Body of pancreas (tissue), 4 donors: Measurements from ENCODE around the gene TTF2. TPM values are rescaled to one million over a fixed set of nuclear protein-coding genes. Genes with fewer than 3 reads are reported as not detected.

ENCODE experiments used
- ATAC-seq: fragments of 150-250 bp; one replicate; pipeline ENCODE4 v1.9.1; 2016
- DNase-seq, 4 donors: peaks; one replicate each; pipeline ENCODE4 v3.0.0-alpha.2; 2019
- H3K27ac ChIP-seq, 4 donors: fragments of 200-600 bp; sonication (generic); 1 replicate in 3 of 4; 2 replicates in 1 of 4; pipeline versions ENCODE4 v1.5.1 to v1.6.1; 2016 to 2019; ENCODE audit warnings: mild to moderate bottlenecking in 1 of 4, mixed read lengths in 1 of 4, moderate library complexity in 1 of 4
- H3K27me3 ChIP-seq, 2 donors: fragments of 200-600 bp; sonication (generic); one replicate each; pipeline ENCODE4 v1.6.0; 2016; ENCODE audit warnings: mild to moderate bottlenecking in 1 of 2
- H3K36me3 ChIP-seq, 2 donors: fragments of 200-600 bp; sonication (generic); replicated peaks in 1 of 2; 2 replicates each; pipeline ENCODE4 v1.5.1; 2016; ENCODE audit warnings: low read depth in 2 of 2; ENCODE audit not compliant: insufficient read depth in 1 of 2
- H3K4me1 ChIP-seq: fragments of 200-600 bp; sonication (generic); one replicate; pipeline ENCODE4 v1.6.0; 2016
- H3K4me3 ChIP-seq, 2 donors: fragments of 200-600 bp; sonication (generic); 1 replicate in 1 of 2; 2 replicates in 1 of 2; pipeline ENCODE4 v1.5.1; 2016 to 2019
- H3K9me3 ChIP-seq, 3 donors: fragments of 200-600 bp; sonication (generic); 1 replicate in 2 of 3; 2 replicates in 1 of 3; pipeline ENCODE4 v1.5.1; 2016
- POLR2A ChIP-seq, 3 donors: fragments of 450-650 bp; IDR thresholded peaks; one replicate each; pipeline ENCODE4 v1.6.1; 2016; ENCODE audit warnings: antibody characterized with exemption in 3 of 3, mild to moderate bottlenecking in 2 of 3
- WGBS, 2 donors: methylation state at CpG; one replicate each; pipeline ENCODE4 v1.1.5; 2017; 5-methylcytosine and 5-hydroxymethylcytosine counted together
- intact Hi-C: fragments of 100-400 bp; cut with DNase I; formaldehyde crosslinking; loops from one replicate; pipeline ENCODE4 v1.15.1; 2023
- total RNA-seq, 2 donors: library from RNA; depleted of rRNA; stranded (reverse); fragments of >200 nt; gene quantifications; one replicate each; pipeline ENCODE4 v1.1.0, GENCODE V29; 2016
- TF ChIP-seq, protein P1 (sequence below), 7 experiments: fragments of 450-650 bp in 4 of 7; fragments of 200-600 bp in 3 of 7; sonication (generic) in 3 of 7; IDR thresholded peaks; one replicate each; pipeline ENCODE4 v1.5.1; 2016 to 2019; ENCODE audit warnings: antibody characterized with exemption in 7 of 7

TTF2 gene
- total RNA-seq, 2 donors from 2014 or later, result 7.8 to 9.6 TPM

DNA sequence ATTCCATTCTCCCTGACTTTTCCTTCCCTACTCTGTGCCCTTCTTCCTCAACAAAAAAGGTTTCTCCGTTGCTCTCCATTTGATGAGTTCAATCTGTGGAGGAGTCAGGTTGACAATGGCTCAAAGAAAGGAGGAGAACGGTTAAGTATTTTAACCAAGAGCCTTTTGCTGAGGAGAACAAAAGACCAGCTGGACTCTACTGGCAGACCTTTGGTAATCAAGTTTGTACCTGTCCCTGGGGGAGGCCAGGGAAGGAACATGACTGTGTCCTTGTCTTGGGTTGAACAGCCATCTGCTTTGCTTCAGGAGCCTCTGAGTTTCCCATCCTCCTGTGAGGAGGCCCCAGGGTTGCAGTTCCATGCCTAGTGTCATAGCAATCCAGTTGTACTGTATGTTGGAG lies 29.9 kb downstream of the TTF2 start:
- no peaks in the 10 kb centered on the region for H3K9me3 ChIP-seq
- no peaks in the 10 kb centered on the region for H3K27me3 ChIP-seq
- H3K36me3 ChIP-seq, result peaks cover 0 to 2% of the 10 kb centered on the region in 2 donors
- TF ChIP-seq POLR2A (IDR thresholded peaks at IDR 0.05), result no peak
- TF ChIP-seq, protein P1, sequence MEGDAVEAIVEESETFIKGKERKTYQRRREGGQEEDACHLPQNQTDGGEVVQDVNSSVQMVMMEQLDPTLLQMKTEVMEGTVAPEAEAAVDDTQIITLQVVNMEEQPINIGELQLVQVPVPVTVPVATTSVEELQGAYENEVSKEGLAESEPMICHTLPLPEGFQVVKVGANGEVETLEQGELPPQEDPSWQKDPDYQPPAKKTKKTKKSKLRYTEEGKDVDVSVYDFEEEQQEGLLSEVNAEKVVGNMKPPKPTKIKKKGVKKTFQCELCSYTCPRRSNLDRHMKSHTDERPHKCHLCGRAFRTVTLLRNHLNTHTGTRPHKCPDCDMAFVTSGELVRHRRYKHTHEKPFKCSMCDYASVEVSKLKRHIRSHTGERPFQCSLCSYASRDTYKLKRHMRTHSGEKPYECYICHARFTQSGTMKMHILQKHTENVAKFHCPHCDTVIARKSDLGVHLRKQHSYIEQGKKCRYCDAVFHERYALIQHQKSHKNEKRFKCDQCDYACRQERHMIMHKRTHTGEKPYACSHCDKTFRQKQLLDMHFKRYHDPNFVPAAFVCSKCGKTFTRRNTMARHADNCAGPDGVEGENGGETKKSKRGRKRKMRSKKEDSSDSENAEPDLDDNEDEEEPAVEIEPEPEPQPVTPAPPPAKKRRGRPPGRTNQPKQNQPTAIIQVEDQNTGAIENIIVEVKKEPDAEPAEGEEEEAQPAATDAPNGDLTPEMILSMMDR (IDR thresholded peaks at IDR 0.05), result no peak
- H3K27ac ChIP-seq, result no peak overlapping the region
- H3K4me1 ChIP-seq, result no peaks in the 10 kb centered on the region
- DNase-seq, result no peak
- intact Hi-C loops, result no loop called here
- WGBS, 2 donors, result 87 to 100% methylated on average over 2 of the region's 2 CpGs
- ATAC-seq, result no peak
- no peak overlapping the region for H3K4me3 ChIP-seq

DNA sequence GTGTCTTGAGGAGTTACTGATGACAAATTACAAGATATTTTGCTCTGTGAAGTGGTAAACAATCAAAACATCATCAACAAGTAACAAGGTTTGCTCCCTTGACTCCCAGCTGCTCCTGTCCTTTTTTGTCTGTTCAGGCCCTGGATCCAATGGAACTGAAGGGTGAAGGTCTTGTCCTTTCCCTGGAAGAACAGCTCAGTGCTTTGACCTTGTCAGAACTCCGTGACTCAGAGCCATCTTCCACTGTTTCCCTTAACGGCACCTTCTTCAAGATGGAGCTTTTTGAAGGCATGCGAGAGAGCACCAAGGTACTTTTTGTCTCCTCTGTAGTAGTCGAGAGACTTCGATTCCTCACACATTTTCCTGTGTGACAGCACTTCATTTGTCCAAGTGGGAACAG lies 32.5 kb downstream of the TTF2 start:
- WGBS, 2 donors, result 92 to 95% methylated on average over 5 of the region's 5 CpGs
- no peak overlapping the region for H3K4me3 ChIP-seq
- peaks cover 0 to 2% of the 10 kb centered on the region in 2 donors for H3K36me3 ChIP-seq
- ATAC-seq (no peak), DNase-seq (no peak)
- TF ChIP-seq, protein P1 (IDR thresholded peaks at IDR 0.05), result no peak
- no peak for TF ChIP-seq POLR2A (IDR thresholded peaks at IDR 0.05)
- intact Hi-C loops, result no loop called here
- H3K9me3 ChIP-seq, result no peaks in the 10 kb centered on the region
- H3K27me3 ChIP-seq, result no peaks in the 10 kb centered on the region
- H3K4me1 ChIP-seq, result peaks cover 11% of the 10 kb centered on the region
- H3K27ac ChIP-seq, result no peak overlapping the region

DNA sequence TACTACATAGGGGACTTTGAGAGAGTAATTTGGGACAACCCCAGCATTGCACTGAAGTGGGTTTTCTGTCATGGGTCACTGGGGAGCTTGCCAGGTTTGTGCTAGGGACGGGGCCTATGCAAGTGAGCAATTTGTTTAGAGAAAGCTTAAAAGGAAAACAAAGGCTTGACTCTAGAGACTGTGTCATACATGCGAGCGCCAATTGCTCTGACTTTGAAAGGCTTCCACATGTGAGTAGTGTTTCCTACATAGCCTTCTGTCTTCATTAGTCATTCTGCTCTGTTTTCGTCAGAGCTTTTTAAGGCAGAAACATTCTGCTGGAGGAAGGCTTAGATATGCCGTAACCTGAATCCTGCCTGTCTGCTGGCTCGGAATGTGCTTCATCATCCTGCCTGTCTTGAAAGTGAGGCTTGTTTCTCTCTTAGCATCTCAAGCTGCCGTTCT lies 33.0 kb downstream of the TTF2 start:
- Histone ChIP-seq H3K9me3 (no peaks in the 10 kb centered on the region), H3K4me3 (no peak overlapping the region), H3K27ac (no peak overlapping the region), H3K27me3 (no peaks in the 10 kb centered on the region), H3K36me3 (peaks cover 0 to 2% of the 10 kb centered on the region in 2 donors), H3K4me1 (peaks cover 12% of the 10 kb centered on the region)
- peak in 1 of 4 donors; percentile 14 for DNase-seq
- ATAC-seq, result no peak
- intact Hi-C loops, result no loop called here
- TF ChIP-seq, protein P1 (IDR thresholded peaks at IDR 0.05), result no peak
- TF ChIP-seq POLR2A (IDR thresholded peaks at IDR 0.05), result no peak
- 87 to 92% methylated on average over 7 of the region's 7 CpGs for WGBS, 2 donors

DNA sequence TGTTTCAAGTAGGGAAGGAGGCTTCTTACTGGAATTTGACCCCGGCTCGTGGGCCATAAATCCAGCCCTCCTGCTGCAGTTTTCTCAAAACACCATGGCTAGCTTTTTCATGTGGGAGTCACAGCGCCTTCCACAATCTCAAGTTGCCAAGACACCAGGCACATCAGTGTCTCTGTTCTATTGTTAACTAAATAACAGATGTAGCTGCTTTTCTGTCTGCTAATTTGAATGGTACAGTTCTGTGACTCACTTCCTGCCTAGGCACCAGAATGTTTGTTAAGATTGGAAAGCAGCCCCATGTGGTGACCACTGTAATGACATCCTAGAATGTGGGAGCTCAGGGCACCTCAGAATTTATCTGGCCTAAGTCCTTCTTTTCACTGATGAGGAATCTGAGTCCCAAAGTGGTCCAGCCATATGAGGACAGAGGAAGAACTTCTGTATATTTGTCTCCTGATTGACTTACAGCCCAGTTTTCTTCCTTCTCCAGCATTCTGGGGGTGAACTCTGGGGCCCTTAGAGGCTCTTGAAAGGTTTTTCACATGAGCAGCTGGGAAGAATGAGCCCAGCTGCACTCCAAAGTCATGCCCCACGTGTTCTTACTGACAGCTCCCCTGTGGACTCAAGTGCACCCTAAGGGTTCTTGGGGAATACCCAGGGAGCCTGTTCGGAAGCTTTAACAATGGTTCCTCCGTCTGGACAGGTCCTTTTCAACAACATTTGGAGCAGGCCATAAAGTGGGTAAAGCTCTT lies 33.9 kb downstream of the TTF2 start:
- H3K4me1 ChIP-seq, result peaks cover 12% of the 10 kb centered on the region
- no peaks in the 10 kb centered on the region for H3K27me3 ChIP-seq
- peaks cover 0 to 2% of the 10 kb centered on the region in 2 donors for H3K36me3 ChIP-seq
- TF ChIP-seq, protein P1 (IDR thresholded peaks at IDR 0.05), result no peak
- no peak for TF ChIP-seq POLR2A (IDR thresholded peaks at IDR 0.05)
- no peak overlapping the region for H3K27ac ChIP-seq
- no peak for ATAC-seq
- H3K4me3 ChIP-seq, result no peak overlapping the region
- 97% methylated on average over 6 of the region's 6 CpGs for WGBS, 2 donors
- no peaks in the 10 kb centered on the region for H3K9me3 ChIP-seq
- DNase-seq, result no peak
- intact Hi-C loops, result no loop called here
